ENCODE data around the gene FRMD3. TPM values are rescaled to one million over a fixed set of nuclear protein-coding genes. Genes with fewer than 3 reads are reported as not detected.

FRMD3 gene
- total RNA-seq, 1 donor: 0.86 TPM

DNA sequence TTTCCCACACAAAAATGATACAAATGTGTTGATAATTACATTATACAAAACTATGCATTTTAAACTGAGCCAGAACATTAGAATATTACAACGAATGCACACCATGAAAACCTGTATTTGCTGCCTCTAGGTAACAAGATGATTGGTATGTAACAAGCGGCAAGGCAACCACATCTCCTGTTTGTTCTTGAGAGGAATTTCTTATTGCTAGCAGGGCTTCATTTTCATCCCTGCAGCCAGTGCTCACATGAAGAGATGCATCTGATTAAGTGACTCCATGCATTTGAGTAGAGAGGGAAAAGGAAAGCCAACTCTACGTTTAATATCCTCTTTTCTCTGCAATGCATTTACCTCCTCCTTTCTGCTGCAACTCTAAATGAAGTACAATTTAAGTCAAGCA lies 36.6 kb downstream of the FRMD3 start:
- no peak for TF ChIP-seq CTCF (IDR thresholded peaks at IDR 0.05; ENCODE audit: insufficient read depth, low read depth, low read length)
- H3K4me3 ChIP-seq (ENCODE audit: low read depth, low read length): no peak overlapping the region
- no peak for DNase-seq (ENCODE audit: low read depth)

GRCh38 chr9:83497441-83497840 lies 40.8 kb downstream of the FRMD3 start:
- DNase-seq (ENCODE audit: low read depth): no peak
- TF ChIP-seq CTCF (IDR thresholded peaks at IDR 0.05; ENCODE audit: insufficient read depth, low read depth, low read length): no peak
- no peak overlapping the region for H3K4me3 ChIP-seq (ENCODE audit: low read depth, low read length)

- no peak for DNase-seq (ENCODE audit: low read depth)
- no peak for TF ChIP-seq CTCF (IDR thresholded peaks at IDR 0.05; ENCODE audit: insufficient read depth, low read depth, low read length)
- no peak overlapping the region for H3K4me3 ChIP-seq (ENCODE audit: low read depth, low read length)
These were observed 46.2 kb downstream of the FRMD3 start for GRCh38 chr9:83491995-83492394.

- DNase-seq (ENCODE audit: low read depth): no peak
- no peak overlapping the region for H3K4me3 ChIP-seq (ENCODE audit: low read depth, low read length)
- no peak for TF ChIP-seq CTCF (IDR thresholded peaks at IDR 0.05; ENCODE audit: insufficient read depth, low read depth, low read length)
These were observed 46.8 kb downstream of the FRMD3 start for GRCh38 chr9:83491413-83491812.

GRCh38 chr9:83489961-83490360 lies 48.2 kb downstream of the FRMD3 start:
- DNase-seq (ENCODE audit: low read depth): no peak
- TF ChIP-seq CTCF (IDR thresholded peaks at IDR 0.05; ENCODE audit: insufficient read depth, low read depth, low read length): no peak
- H3K4me3 ChIP-seq (ENCODE audit: low read depth, low read length): no peak overlapping the region

DNA sequence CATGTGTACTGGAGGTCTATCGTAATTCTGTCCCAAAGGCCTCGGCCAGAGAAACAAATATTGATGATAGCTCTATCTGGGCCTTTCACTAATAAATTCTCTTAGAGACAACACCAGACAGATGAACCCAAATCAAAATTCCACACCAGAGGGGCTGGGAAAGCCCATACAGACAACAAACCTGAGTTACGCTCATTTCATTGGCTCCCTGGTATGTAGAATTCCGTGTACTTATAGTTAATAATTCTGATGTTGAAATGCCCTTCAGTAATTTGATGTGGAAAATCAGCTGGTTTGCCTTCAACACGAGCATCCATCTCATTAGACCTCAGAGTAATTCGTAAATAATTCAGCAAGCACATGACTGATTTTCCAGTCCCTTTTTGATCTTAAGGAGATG lies 53.2 kb downstream of the FRMD3 start:
- no peak overlapping the region for H3K4me3 ChIP-seq (ENCODE audit: low read depth, low read length)
- no peak for TF ChIP-seq CTCF (IDR thresholded peaks at IDR 0.05; ENCODE audit: insufficient read depth, low read depth, low read length)
- no peak for DNase-seq (ENCODE audit: low read depth)

DNA sequence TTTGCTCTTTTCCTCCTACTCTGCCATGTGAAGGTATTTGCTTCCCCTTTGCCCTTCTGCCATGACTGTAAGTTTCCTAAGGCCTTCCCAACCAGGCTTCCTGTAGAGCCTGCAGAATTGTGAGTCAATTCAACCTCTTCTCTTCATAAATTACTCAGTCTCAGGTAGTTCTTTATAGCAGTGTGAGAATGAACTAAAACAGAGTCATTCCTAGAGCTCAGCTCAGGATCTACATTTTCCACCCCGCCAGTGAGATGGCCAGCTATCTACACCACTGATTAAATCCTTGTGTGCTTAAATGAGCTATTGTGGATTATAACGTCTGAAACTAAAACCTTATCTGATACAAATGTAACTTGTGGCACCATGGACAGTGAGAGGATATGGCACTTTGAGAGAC lies 55.0 kb downstream of the FRMD3 start:
- no peak for DNase-seq (ENCODE audit: low read depth)
- TF ChIP-seq CTCF (IDR thresholded peaks at IDR 0.05; ENCODE audit: insufficient read depth, low read depth, low read length): no peak
- H3K4me3 ChIP-seq (ENCODE audit: low read depth, low read length): no peak overlapping the region
